Activated CD4-positive, alpha-beta T cell treated with anti-CD3 and anti-CD28 coated beads, Interleukin-2, amount 50 U/mL, for 4 hours (primary cell): ENCODE results near the gene BIRC6.
"Not testable (repeated sequence)": the region's sequence is repeated elsewhere in the genome, so short reads cannot be mapped to it uniquely, and the experiment has no call there.

Experiments
- DNase-seq, 2 experiments: peaks; one replicate each; pipeline ENCODE4 v3.0.0-alpha.2; 2020

BIRC6 gene

GRCh38 chr2:32356681-32357317 lies at the start of gene BIRC6:
BIRC6 (plus strand) TSS chr2:32357023; CDS start chr2:32357162, 139 bp downstream.
- DNase-seq, result peak; percentile 85

- no peak for DNase-seq
Observed at GRCh38 chr2:32310577-32310976, 46.2 kb upstream of the BIRC6 start.

- no peak for DNase-seq
Observed at GRCh38 chr2:32314886-32315285, 41.9 kb upstream of the BIRC6 start.

- DNase-seq, result not testable (repeated sequence)
Observed at GRCh38 chr2:32328679-32329078, 28.1 kb upstream of the BIRC6 start.

GRCh38 chr2:32329180-32329980 lies 27.4 kb upstream of the BIRC6 start:
- DNase-seq, result not testable (repeated sequence)

GRCh38 chr2:32330136-32330535 lies 26.7 kb upstream of the BIRC6 start:
- DNase-seq, result no peak

GRCh38 chr2:32342801-32343200 lies 14.0 kb upstream of the BIRC6 start:
- no peak for DNase-seq

- DNase-seq, result not testable (repeated sequence)
Observed at GRCh38 chr2:32350797-32351196, 6.0 kb upstream of the BIRC6 start.

- no peak for DNase-seq
Observed at GRCh38 chr2:32355976-32356680, 695 bp upstream of the BIRC6 start.

GRCh38 chr2:32357318-32358110 lies 691 bp downstream of the BIRC6 start:
- peak; percentile 17 for DNase-seq

GRCh38 chr2:32358111-32358482 lies 1.3 kb downstream of the BIRC6 start:
- no peak for DNase-seq

GRCh38 chr2:32360416-32360815 lies 3.6 kb downstream of the BIRC6 start:
- no peak for DNase-seq

- DNase-seq, result not testable (repeated sequence)
Observed at GRCh38 chr2:32362997-32363396, 6.2 kb downstream of the BIRC6 start.

- no peak for DNase-seq
Observed at GRCh38 chr2:32363597-32363996, 6.8 kb downstream of the BIRC6 start.

- not testable (repeated sequence) for DNase-seq
Observed at GRCh38 chr2:32364290-32364689, 7.5 kb downstream of the BIRC6 start.

GRCh38 chr2:32365679-32366078 lies 8.9 kb downstream of the BIRC6 start:
- not testable (repeated sequence) for DNase-seq

GRCh38 chr2:32366595-32366994 lies 9.8 kb downstream of the BIRC6 start:
- DNase-seq, result no peak

GRCh38 chr2:32369222-32369621 lies 12.4 kb downstream of the BIRC6 start:
- no peak for DNase-seq

- DNase-seq, result not testable (repeated sequence)
Observed at GRCh38 chr2:32370942-32371341, 14.1 kb downstream of the BIRC6 start.

GRCh38 chr2:32372519-32373182 lies 15.8 kb downstream of the BIRC6 start:
- DNase-seq, result no peak

GRCh38 chr2:32375228-32375892 lies 18.5 kb downstream of the BIRC6 start:
- DNase-seq, result no peak

- no peak for DNase-seq
Observed at GRCh38 chr2:32376756-32377155, 19.9 kb downstream of the BIRC6 start.
